ENCODE data around the gene RSAD2. TPM values are rescaled to one million over a fixed set of nuclear protein-coding genes. Genes with fewer than 3 reads are reported as not detected.

The RSAD2 gene
- polyA plus RNA-seq, 2 of the 4 experiments (the other 2 are of a cell fraction): 0.03 to 0.06 TPM

- FAIRE-seq (no peak), DNase-seq (ENCODE audit: low read depth in 1 of 2, low spot score in 1 of 2) (peak in 1 of 2 experiments; percentile 26), ATAC-seq (peak; percentile 70 to 71)
- Histone ChIP-seq H3K9me3 (no peaks in the 10 kb centered on the region), H3K4me1 (peaks cover 9% of the 10 kb centered on the region; the same call in 1 of the 3 replicates), H3K4me3 (peak overlapping the region; percentile 75), H3K4me2 (peak overlapping the region; percentile 100), H3K27ac (peak overlapping the region; percentile 78 to 93)
- 29% methylated on average over 16 of the region's 68 CpGs for WGBS (ENCODE audit: missing lambda C conversion rate)
- ChIA-PET CTCF (interaction anchor here (0.5 to 2.2 kb wide), 5 partner anchors 11 to 549 kb away, joined by 3 to 7 read pairs (median 3); no protein-coding TSS in a partner anchor), POLR2A (no interaction called here)
- no peak for TF ChIP-seq SREBF2 (IDR thresholded peaks at IDR 0.05)
- TF ChIP-seq HES2 (IDR thresholded peaks at IDR 0.05): no peak
- no peak for TF ChIP-seq REST (IDR thresholded peaks at IDR 0.05)
- no peak for TF ChIP-seq CHD4 (IDR thresholded peaks at IDR 0.05; ENCODE audit: borderline replicate concordance)
- TF ChIP-seq E2F6 (IDR thresholded peaks at IDR 0.05; ENCODE audit: borderline replicate concordance, low read depth): no peak
- no peak for TF ChIP-seq NFE2L2 (conservative IDR thresholded peaks at IDR 0.05; ENCODE audit: low read length)
- no peak for TF ChIP-seq TP53 (CRISPR knock-in tag; IDR thresholded peaks at IDR 0.05)
- TF ChIP-seq TFCP2L1 (CRISPR knock-in tag; IDR thresholded peaks at IDR 0.05): no peak
- TF ChIP-seq RCOR1 (IDR thresholded peaks at IDR 0.05; ENCODE audit: low read depth, low read length): no peak
- no peak for TF ChIP-seq CTCF (IDR thresholded peaks at IDR 0.05)
Measured at GRCh38 chr2:6917761-6918421, 40.3 kb downstream of the RSAD2 start.

GRCh38 chr2:6919901-6920742 is 42.5 kb downstream of the RSAD2 start:
- POLR2A ChIA-PET: no interaction called here
- no peak overlapping the region for H3K27ac ChIP-seq
- peaks cover 9% of the 10 kb centered on the region; the same call in 1 of the 3 replicates for H3K4me1 ChIP-seq
- no peaks in the 10 kb centered on the region for H3K9me3 ChIP-seq
- DNase-seq (ENCODE audit: low read depth in 1 of 2, low spot score in 1 of 2): no peak
- WGBS (ENCODE audit: missing lambda C conversion rate): 79% methylated on average over 12 of the region's 12 CpGs
- CTCF ChIA-PET: interaction anchor here (1.2 to 4.0 kb wide), 4 partner anchors 9 to 124 kb away, joined by 3 to 17 read pairs (median 4); no protein-coding TSS in a partner anchor
- TF ChIP-seq RFX5 (IDR thresholded peaks at IDR 0.05): no peak
- TF ChIP-seq MAFK (IDR thresholded peaks at IDR 0.05; ENCODE audit: partially characterized antibody): no peak
- TF ChIP-seq SMC3 (IDR thresholded peaks at IDR 0.05): no peak
- no peak for TF ChIP-seq CHD4 (IDR thresholded peaks at IDR 0.05; ENCODE audit: borderline replicate concordance)
- TF ChIP-seq KDM1A (IDR thresholded peaks at IDR 0.05; ENCODE audit: low read depth): no peak
- TF ChIP-seq TP53 (CRISPR knock-in tag; IDR thresholded peaks at IDR 0.05): no peak
- TF ChIP-seq HOXB13 (CRISPR knock-in tag; IDR thresholded peaks at IDR 0.05; ENCODE audit: low read depth): no peak
- TF ChIP-seq CBX8 (IDR thresholded peaks at IDR 0.05): no peak
- no peak for TF ChIP-seq CBX2 (IDR thresholded peaks at IDR 0.05; ENCODE audit: borderline replicate concordance, low read depth)
- no peak for FAIRE-seq
- H3K4me3 ChIP-seq: no peak overlapping the region
- no peak overlapping the region for H3K4me2 ChIP-seq
- ATAC-seq: no peak
